CD4-positive, alpha-beta T cell (primary cell): ENCODE data around the gene ATXN2L. TPM values are rescaled to one million over a fixed set of nuclear protein-coding genes. Genes with fewer than 3 reads are reported as not detected.

Source experiments
- ATAC-seq: fragments of 200-7000 bp; cut with Tn5 transposase; one replicate; pipeline ENCODE4 v1.10.0; 2022; ENCODE audit warnings: mild to moderate bottlenecking; ENCODE audit not compliant: poor library complexity
- CTCF ChIA-PET: fragments of 350-600 bp; sonication (Branson Sonifier 250); formaldehyde crosslinking; loops from one replicate; lab custom pipeline; 2021; ENCODE audit warnings: antibody characterized with exemption, inconsistent platforms; lab: Charles Lee
- POLR2A ChIA-PET: fragments of 350-600 bp; sonication (Branson Sonifier 250); formaldehyde crosslinking; loops from one replicate; lab custom pipeline; 2021; ENCODE audit warnings: antibody characterized with exemption, inconsistent platforms; lab: Charles Lee
- DNase-seq, 14 experiments: peaks; one replicate each; pipeline ENCODE4 v3.0.0-alpha.2; 2013 to 2020; ENCODE audit warnings: mixed read lengths in 2 of 14
- H3K27ac ChIP-seq, 2 donors: one replicate each; pipeline versions ENCODE4 v1.5.1 to v1.7.0; 2013; ENCODE audit warnings: low read length in 2 of 2, low read depth in 1 of 2, mild to moderate bottlenecking in 1 of 2
- H3K27me3 ChIP-seq, 2 experiments: 1 replicate in 1 of 2; 2 replicates in 1 of 2; pipeline versions ENCODE4 v1.6.1 to v1.7.0; 2013; ENCODE audit warnings: low read length in 2 of 2, control low read depth in 1 of 2, mild to moderate bottlenecking in 1 of 2, moderate library complexity in 1 of 2; ENCODE audit not compliant: insufficient read depth in 2 of 2, control insufficient read depth in 1 of 2
- H3K36me3 ChIP-seq: one replicate; pipeline ENCODE4 v1.6.1; 2013; ENCODE audit warnings: low read length, control low read depth; ENCODE audit not compliant: insufficient read depth
- H3K4me1 ChIP-seq: one replicate; pipeline ENCODE4 v1.6.1; 2013; ENCODE audit warnings: low read length, control low read depth; ENCODE audit not compliant: insufficient read depth
- H3K4me3 ChIP-seq: one replicate; pipeline ENCODE4 v1.5.1; 2013; ENCODE audit warnings: mild to moderate bottlenecking, low read length, moderate library complexity
- H3K9me3 ChIP-seq, 2 experiments: 1 replicate in 1 of 2; 2 replicates in 1 of 2; pipeline versions ENCODE4 v1.6.1 to v1.7.0; 2013; ENCODE audit warnings: low read length in 2 of 2, mild to moderate bottlenecking in 2 of 2, control low read depth in 1 of 2, moderate library complexity in 1 of 2; ENCODE audit not compliant: control insufficient read depth in 1 of 2, insufficient read depth in 1 of 2
- H3K27ac Mint-ChIP-seq: one replicate; pipeline ENCODE4 v1.8.0; 2020; ENCODE audit warnings: mixed read lengths
- H3K27me3 Mint-ChIP-seq: one replicate; pipeline ENCODE4 v1.8.0; 2021; ENCODE audit warnings: mixed read lengths
- H3K36me3 Mint-ChIP-seq: one replicate; pipeline ENCODE4 v1.8.0; 2021; ENCODE audit warnings: low read depth, mixed read lengths
- H3K4me1 Mint-ChIP-seq: one replicate; pipeline ENCODE4 v1.8.0; 2021; ENCODE audit warnings: low read depth, mixed read lengths
- H3K4me3 Mint-ChIP-seq: one replicate; pipeline ENCODE4 v1.8.0; 2020; ENCODE audit warnings: mild to moderate bottlenecking, mixed read lengths
- H3K9me3 Mint-ChIP-seq: one replicate; pipeline ENCODE4 v1.8.0; 2020; ENCODE audit warnings: mixed read lengths
- intact Hi-C, 2 experiments: fragments of 100-400 bp; cut with DNase I in 1 of 2; cut with micrococcal nuclease in 1 of 2; formaldehyde crosslinking; loops; one replicate each; pipeline versions ENCODE4 v1.15.1 to v1.9.0; 2023 to 2025; cut with DNase I, micrococcal nuclease
- total RNA-seq, 174 experiments: library from RNA in 2 of 174; stranded (reverse) in 2 of 174; gene quantifications; one replicate each; pipeline ENCODE4 v1.2.3 and lab custom pipeline; 2021 to 2026
- TF ChIP-seq, protein P1 (sequence below): fragments of 200-600 bp; IDR thresholded peaks from one replicate; pipeline ENCODE4 v1.8.0; 2022; ENCODE audit warnings: antibody characterized with exemption, mild to moderate bottlenecking

The ATXN2L gene
- total RNA-seq, 2 experiments from 2014 or later = 292 to 304 TPM

DNA sequence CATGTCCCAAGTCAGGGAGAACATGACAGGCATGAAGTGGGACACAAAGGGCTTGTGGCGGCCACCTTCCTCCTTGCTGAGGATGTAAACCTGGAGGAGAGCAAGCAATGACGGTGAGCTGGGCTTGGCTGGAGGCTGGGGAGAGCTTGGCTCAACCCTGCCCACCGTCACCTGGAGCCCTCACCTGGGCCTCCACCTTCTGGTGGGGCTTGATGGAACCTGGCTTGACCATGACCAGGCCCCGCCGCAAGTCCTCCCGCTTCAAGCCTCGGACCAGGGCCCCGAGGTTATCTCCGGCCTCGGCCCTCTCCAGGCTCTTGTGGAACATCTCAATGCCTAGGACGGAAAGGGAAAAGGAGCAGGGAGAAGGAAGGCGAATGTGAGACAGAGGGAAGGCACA is 21.0 kb downstream of the ATXN2L start:
- Mint-ChIP-seq H3K36me3 (peaks cover 63% of the 10 kb centered on the region), H3K4me3 (peak overlapping the region; percentile 48), H3K27ac (no peak overlapping the region), H3K9me3 (no peaks in the 10 kb centered on the region), H3K27me3 (no peaks in the 10 kb centered on the region), H3K4me1 (peaks cover 24% of the 10 kb centered on the region)
- POLR2A ChIA-PET = interaction anchor here (1.8 kb wide), 1 partner anchor 20 kb away, joined by 7 read pairs; the partner anchor contains the start of gene SH2B1
- Histone ChIP-seq H3K4me3 (no peak overlapping the region), H3K9me3 (no peaks in the 10 kb centered on the region), H3K36me3 (peaks cover 33% of the 10 kb centered on the region), H3K27ac (no peak overlapping the region), H3K4me1 (peaks cover 34% of the 10 kb centered on the region), H3K27me3 (no peaks in the 10 kb centered on the region)
- intact Hi-C loops = loop anchor here in 1 of 2 experiments (10.0 kb wide), 2 partner anchors 289 to 349 kb away; partner anchors contain the start of genes APOBR, CLN3 and SGF29
- ATAC-seq = no peak
- CTCF ChIA-PET = interaction anchor here (1.9 kb wide), 1 partner anchor 102 kb away, joined by 6 read pairs; no protein-coding TSS in a partner anchor
- no peak for DNase-seq
- TF ChIP-seq, protein P1, sequence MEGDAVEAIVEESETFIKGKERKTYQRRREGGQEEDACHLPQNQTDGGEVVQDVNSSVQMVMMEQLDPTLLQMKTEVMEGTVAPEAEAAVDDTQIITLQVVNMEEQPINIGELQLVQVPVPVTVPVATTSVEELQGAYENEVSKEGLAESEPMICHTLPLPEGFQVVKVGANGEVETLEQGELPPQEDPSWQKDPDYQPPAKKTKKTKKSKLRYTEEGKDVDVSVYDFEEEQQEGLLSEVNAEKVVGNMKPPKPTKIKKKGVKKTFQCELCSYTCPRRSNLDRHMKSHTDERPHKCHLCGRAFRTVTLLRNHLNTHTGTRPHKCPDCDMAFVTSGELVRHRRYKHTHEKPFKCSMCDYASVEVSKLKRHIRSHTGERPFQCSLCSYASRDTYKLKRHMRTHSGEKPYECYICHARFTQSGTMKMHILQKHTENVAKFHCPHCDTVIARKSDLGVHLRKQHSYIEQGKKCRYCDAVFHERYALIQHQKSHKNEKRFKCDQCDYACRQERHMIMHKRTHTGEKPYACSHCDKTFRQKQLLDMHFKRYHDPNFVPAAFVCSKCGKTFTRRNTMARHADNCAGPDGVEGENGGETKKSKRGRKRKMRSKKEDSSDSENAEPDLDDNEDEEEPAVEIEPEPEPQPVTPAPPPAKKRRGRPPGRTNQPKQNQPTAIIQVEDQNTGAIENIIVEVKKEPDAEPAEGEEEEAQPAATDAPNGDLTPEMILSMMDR = no peak

DNA sequence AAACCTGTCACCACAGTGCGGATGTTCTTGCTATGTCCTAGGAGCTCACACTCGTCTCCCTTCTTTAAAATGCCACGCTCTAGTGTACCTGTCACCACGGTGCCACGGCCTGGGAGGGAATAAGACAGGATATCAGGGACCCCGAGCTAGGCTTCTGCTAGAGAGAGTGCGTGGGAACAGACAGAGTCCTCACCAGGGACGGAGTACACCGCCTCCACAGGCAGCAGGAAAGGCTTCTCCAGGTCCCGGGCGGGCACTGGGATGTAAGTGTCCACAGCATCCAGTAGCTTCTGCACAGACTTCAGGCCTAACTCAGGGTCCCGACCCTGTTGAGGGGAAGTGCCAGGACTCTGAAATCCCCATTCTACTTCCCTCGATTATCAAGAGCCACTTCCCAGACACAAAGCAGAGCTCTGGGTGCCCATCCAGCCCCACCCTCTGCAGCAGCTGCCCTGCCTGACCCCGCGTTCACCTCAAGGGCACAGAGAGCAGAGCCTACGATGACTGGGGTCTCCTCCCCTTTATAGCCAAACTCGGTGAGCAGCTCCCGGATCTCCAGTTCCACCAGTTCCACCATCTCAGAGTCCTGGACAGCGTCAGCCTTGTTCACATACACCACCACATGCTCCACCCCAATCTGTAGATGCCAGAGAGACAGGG is 21.6 kb downstream of the ATXN2L start:
- ChIA-PET CTCF (interaction anchor here (1.9 kb wide), 1 partner anchor 101 kb away, joined by 6 read pairs; no protein-coding TSS in a partner anchor), POLR2A (interaction anchor here (2.6 to 6.2 kb wide), 3 partner anchors 8 to 22 kb away, joined by 12 to 118 read pairs (median 85); partner anchors contain the start of genes ATXN2L and SH2B1)
- H3K27me3 ChIP-seq = no peaks in the 10 kb centered on the region
- H3K4me1 ChIP-seq = peaks cover 34% of the 10 kb centered on the region
- Mint-ChIP-seq H3K27me3 (no peaks in the 10 kb centered on the region), H3K4me1 (peaks cover 24% of the 10 kb centered on the region), H3K4me3 (peak overlapping the region; percentile 74), H3K9me3 (no peaks in the 10 kb centered on the region), H3K36me3 (peaks cover 59% of the 10 kb centered on the region), H3K27ac (peak overlapping the region; percentile 85)
- TF ChIP-seq, protein P1 = no peak
- intact Hi-C loops = loop anchor here in 1 of 2 experiments (10.0 kb wide), 2 partner anchors 290 to 350 kb away; partner anchors contain the start of genes APOBR, CLN3 and SGF29
- H3K9me3 ChIP-seq = no peaks in the 10 kb centered on the region
- DNase-seq (no peak), ATAC-seq (no peak)
- peaks cover 33% of the 10 kb centered on the region for H3K36me3 ChIP-seq
- H3K27ac ChIP-seq = no peak overlapping the region
- no peak overlapping the region for H3K4me3 ChIP-seq

DNA sequence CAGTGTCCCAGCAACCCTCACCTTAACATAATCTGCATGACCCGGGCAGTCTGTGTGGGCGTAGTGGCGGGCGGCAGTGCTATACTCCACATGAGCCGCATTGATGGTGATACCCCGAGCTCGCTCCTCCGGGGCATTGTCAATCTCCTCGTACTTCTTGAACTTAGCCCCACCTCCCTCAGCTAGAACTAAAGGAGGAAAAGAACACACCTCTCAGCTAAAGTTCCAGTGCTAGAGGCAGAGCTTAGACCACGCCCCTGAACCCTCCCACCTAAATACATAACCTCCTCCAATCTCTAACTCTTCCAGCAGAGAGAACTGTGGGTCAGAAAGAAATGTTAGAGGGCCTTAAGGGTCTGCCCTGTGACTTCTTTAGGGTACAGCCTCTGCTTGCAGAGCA is 22.5 kb downstream of the ATXN2L start:
- TF ChIP-seq, protein P1 = no peak
- ChIA-PET CTCF (interaction anchor here (1.9 to 3.4 kb wide), 2 partner anchors 18 to 100 kb away, joined by 6 to 44 read pairs; partner anchors contain the start of gene SH2B1), POLR2A (interaction anchor here (1.5 to 6.2 kb wide), 5 partner anchors 8 to 80 kb away, joined by 5 to 118 read pairs (median 12); partner anchors contain the start of genes ATXN2L, RABEP2 and SH2B1)
- no peaks in the 10 kb centered on the region for H3K27me3 Mint-ChIP-seq
- peak overlapping the region; percentile 85 for H3K27ac Mint-ChIP-seq
- peaks cover 54% of the 10 kb centered on the region for H3K36me3 Mint-ChIP-seq
- DNase-seq (peak in 5 of 14 experiments; percentile 13 to 63 (median 24)), ATAC-seq (no peak)
- peaks cover 34% of the 10 kb centered on the region for H3K4me1 ChIP-seq
- peaks cover 33% of the 10 kb centered on the region for H3K36me3 ChIP-seq
- H3K9me3 ChIP-seq = no peaks in the 10 kb centered on the region
- H3K27ac ChIP-seq = peak overlapping the region; percentile 84 to 85
- H3K9me3 Mint-ChIP-seq = no peaks in the 10 kb centered on the region
- no peaks in the 10 kb centered on the region for H3K27me3 ChIP-seq
- peak overlapping the region; percentile 90 for H3K4me3 Mint-ChIP-seq
- H3K4me3 ChIP-seq = peak overlapping the region; percentile 100
- peaks cover 24% of the 10 kb centered on the region for H3K4me1 Mint-ChIP-seq
- intact Hi-C loops = loop anchor here (5.0 to 10.0 kb wide), 3 partner anchors 82 to 350 kb away; partner anchors contain the start of genes APOBR (in 1 of the 2), CLN3 (in 1 of the 2), RABEP2 (in 1 of the 2) and SGF29 (in 1 of the 2)
